A549 (cell line): ENCODE data around the gene CUL4A. TPM values are rescaled to one million over a fixed set of nuclear protein-coding genes. Genes with fewer than 3 reads are reported as not detected.

ENCODE experiments used
- ATAC-seq, 2 experiments: fragments of 200-7000 bp in 1 of 2; fragments of >200 bp in 1 of 2; cut with Nextera tagmentation in 1 of 2; cut with Tn5 transposase in 1 of 2; 3 replicates each; pipeline versions ENCODE4 v1.8.0 to v1.9.1; 2018 to 2020; ENCODE audit warnings: mild to moderate bottlenecking in 1 of 2, moderate library complexity in 1 of 2
- CTCF ChIA-PET: fragments of 300-600 bp; sonication (Branson Sonifier 250); formaldehyde crosslinking; extraction: SDS; loops from one replicate; lab custom pipeline; 2021; ENCODE audit warnings: antibody characterized with exemption, inconsistent platforms; lab: Yijun Ruan, JAX
- POLR2A ChIA-PET: fragments of 350-600 bp; formaldehyde crosslinking; extraction: SDS; loops from one replicate; lab custom pipeline; 2021; ENCODE audit warnings: antibody characterized with exemption, inconsistent platforms; lab: Yijun Ruan, JAX
- DNase-seq, 2 experiments: peaks; one replicate each; pipeline versions ENCODE4 v3.0.0 to v3.0.0-alpha.2; 2011 to 2016; ENCODE audit warnings: low read depth in 1 of 2, low spot score in 1 of 2
- FAIRE-seq: peaks from 2 replicates; lab custom pipeline; 2011; peaks lifted over from hg19 to GRCh38; lab: Jason Lieb, UNC
- H3K27ac ChIP-seq, 2 experiments: fragments of >200 bp; sonication (Bioruptor Twin); formaldehyde crosslinking; 3 replicates each; pipeline ENCODE4 v1.5.1; 2016 to 2017
- H3K4me1 ChIP-seq: fragments of >200 bp; sonication (Bioruptor Twin); formaldehyde crosslinking; 3 replicates; pipeline ENCODE4 v1.6.1; 2016
- H3K4me2 ChIP-seq: fragments of >200 bp; sonication (Bioruptor Twin); formaldehyde crosslinking; 3 replicates; pipeline ENCODE4 v1.6.1; 2016
- H3K4me3 ChIP-seq: fragments of >200 bp; sonication (Bioruptor Twin); formaldehyde crosslinking; 3 replicates; pipeline ENCODE4 v1.5.1; 2016
- H3K9me3 ChIP-seq: fragments of >200 bp; sonication (Bioruptor Twin); formaldehyde crosslinking; 3 replicates; pipeline ENCODE4 v1.6.1; 2016
- ATOH8 ChIP-seq: fragments of 250-450 bp; sonication (Bioruptor Pico); IDR thresholded peaks from 2 replicates; pipeline ENCODE4 v1.5.0; 2020; ENCODE audit warnings: low read depth, mild to moderate bottlenecking, moderate library complexity
- CHD4 ChIP-seq: fragments of 200-600 bp; sonication (generic); IDR thresholded peaks from 2 replicates; pipeline ENCODE4 v1.6.1; 2016; ENCODE audit warnings: antibody characterized with exemption, mild to moderate bottlenecking, borderline replicate concordance
- E2F6 ChIP-seq: IDR thresholded peaks from 2 replicates; pipeline ENCODE4 v1.6.1; 2012; ENCODE audit warnings: low read depth, borderline replicate concordance
- EHF ChIP-seq: fragments of 250-450 bp; sonication (Bioruptor Pico); IDR thresholded peaks from 2 replicates; pipeline ENCODE4 v1.5.0; 2020; ENCODE audit warnings: mild to moderate bottlenecking
- EHMT2 ChIP-seq: fragments of 200-600 bp; sonication (generic); IDR thresholded peaks from 2 replicates; pipeline ENCODE4 v1.6.1; 2016; ENCODE audit warnings: antibody characterized with exemption, low read depth, mild to moderate bottlenecking, moderate library complexity
- EP300 ChIP-seq, 2 experiments: fragments of >200 bp; sonication (Bioruptor Twin); formaldehyde crosslinking; IDR thresholded peaks; 2 replicates in 1 of 2; 3 replicates in 1 of 2; pipeline ENCODE4 v1.6.1; 2016 to 2017
- ESRRA ChIP-seq: fragments of 150-350 bp; IDR thresholded peaks from 2 replicates; pipeline ENCODE4 v1.6.1; 2014; ENCODE audit warnings: mild to moderate bottlenecking, low read length, borderline replicate concordance
- FOSL2 ChIP-seq, 2 experiments: fragments of 450-650 bp in 1 of 2; fragments of >200 bp in 1 of 2; sonication (Bioruptor Twin) in 1 of 2; formaldehyde crosslinking; IDR thresholded peaks; 2 replicates each; pipeline versions ENCODE4 v1.5.0 to v1.6.1; 2016 to 2020; ENCODE audit warnings: mild to moderate bottlenecking in 1 of 2, moderate library complexity in 1 of 2
- GATA3 ChIP-seq: IDR thresholded peaks from 2 replicates; pipeline ENCODE4 v1.6.1; 2012; ENCODE audit warnings: borderline replicate concordance
- HDAC2 ChIP-seq: fragments of 200-600 bp; sonication (generic); IDR thresholded peaks from 2 replicates; pipeline ENCODE4 v1.6.1; 2016
- HEYL ChIP-seq: fragments of 250-450 bp; sonication (Bioruptor Pico); IDR thresholded peaks from 2 replicates; pipeline ENCODE4 v1.8.0; 2021; ENCODE audit warnings: mild to moderate bottlenecking, moderate library complexity
- HOXA7 ChIP-seq: fragments of 250-450 bp; sonication (Bioruptor Pico); IDR thresholded peaks from 2 replicates; pipeline ENCODE4 v1.5.0; 2020; ENCODE audit warnings: mild to moderate bottlenecking, moderate library complexity
- HOXB5 ChIP-seq: fragments of 250-450 bp; sonication (Bioruptor Pico); IDR thresholded peaks from 2 replicates; pipeline ENCODE4 v1.5.0; 2020; ENCODE audit warnings: mild to moderate bottlenecking, moderate library complexity
- MAFK ChIP-seq: fragments of 450-650 bp; IDR thresholded peaks from 2 replicates; pipeline ENCODE4 v1.6.1; 2014; ENCODE audit not compliant: partially characterized antibody
- MAX ChIP-seq: IDR thresholded peaks from 2 replicates; pipeline ENCODE4 v1.6.1; 2012
- MAZ ChIP-seq: fragments of 150-350 bp; IDR thresholded peaks from 2 replicates; pipeline ENCODE4 v1.6.1; 2014; ENCODE audit warnings: antibody characterized with exemption, low read depth, low read length, borderline replicate concordance
- NR3C1 ChIP-seq: fragments of >200 bp; sonication (Bioruptor Twin); formaldehyde crosslinking; IDR thresholded peaks from 3 replicates; pipeline ENCODE4 v1.6.1; 2017
- PHF8 ChIP-seq: fragments of 200-600 bp; sonication (generic); IDR thresholded peaks from 2 replicates; pipeline ENCODE4 v1.6.1; 2016; ENCODE audit warnings: low read depth, mild to moderate bottlenecking, antibody characterized with exemption, moderate library complexity, borderline replicate concordance
- POLR2AphosphoS2 ChIP-seq: conservative IDR thresholded peaks from 2 replicates; pipeline ENCODE4 v1.6.1; 2012; ENCODE audit warnings: low read length, improper control_type of control experiment, inconsistent platforms
- RAD21 ChIP-seq, 2 experiments: fragments of >200 bp in 1 of 2; sonication (Bioruptor Twin) in 1 of 2; formaldehyde crosslinking in 1 of 2; IDR thresholded peaks in 1 of 2; conservative IDR thresholded peaks in 1 of 2; 2 replicates in 1 of 2; 3 replicates in 1 of 2; pipeline ENCODE4 v1.6.1; 2012 to 2018; ENCODE audit warnings: inconsistent platforms in 1 of 2
- RARB ChIP-seq: fragments of 250-450 bp; sonication (Bioruptor Pico); IDR thresholded peaks from 2 replicates; pipeline ENCODE4 v1.8.0; 2021; ENCODE audit warnings: mild to moderate bottlenecking, moderate library complexity
- RCOR1 ChIP-seq: fragments of 150-350 bp; IDR thresholded peaks from 2 replicates; pipeline ENCODE4 v1.6.1; 2014; ENCODE audit warnings: antibody characterized with exemption, low read length, low read depth
- RNF2 ChIP-seq: fragments of 200-600 bp; sonication (generic); IDR thresholded peaks from 2 replicates; pipeline ENCODE4 v1.6.1; 2016; ENCODE audit warnings: low read depth, mild to moderate bottlenecking, antibody characterized with exemption, moderate library complexity, borderline replicate concordance
- SREBF2 ChIP-seq: fragments of 450-650 bp; IDR thresholded peaks from 2 replicates; pipeline ENCODE4 v1.6.1; 2014; ENCODE audit warnings: mild to moderate bottlenecking, moderate library complexity
- TFCP2L1 ChIP-seq: fragments of 250-450 bp; sonication (Bioruptor Pico); IDR thresholded peaks from 2 replicates; pipeline ENCODE4 v1.5.0; 2021; ENCODE audit warnings: mild to moderate bottlenecking
- USF2 ChIP-seq: fragments of 450-650 bp; IDR thresholded peaks from 2 replicates; pipeline ENCODE4 v1.6.1; 2014; ENCODE audit warnings: antibody characterized with exemption
- ZC3H11A ChIP-seq: fragments of 450-650 bp; IDR thresholded peaks from 2 replicates; pipeline ENCODE4 v1.6.1; 2014; ENCODE audit warnings: antibody characterized with exemption, mild to moderate bottlenecking
- ZSCAN20 ChIP-seq: fragments of 250-450 bp; sonication (Bioruptor Pico); IDR thresholded peaks from 2 replicates; pipeline ENCODE4 v1.8.0; 2022; ENCODE audit warnings: mild to moderate bottlenecking, moderate library complexity
- WGBS: methylation state at CpG from one replicate; pipeline ENCODE4 v1.1.6; 2017; ENCODE audit errors: missing lambda C conversion rate; 5-methylcytosine and 5-hydroxymethylcytosine counted together
- polyA plus RNA-seq, 4 experiments: library from polyadenylated mRNA; depleted of rRNA in 3 of 4; stranded (reverse); fragments of >200 nt; fragmentation: RNase III in 1 of 4; extraction: RNeasy Plus Mini Kit Qiagen cat#74134 plus additional on column Dnase treatment in 1 of 4; gene quantifications; 2 replicates in 3 of 4; 3 replicates in 1 of 4; pipeline ENCODE4 v1.2.3, GENCODE V29; 2011 to 2017
- TF ChIP-seq, protein P1 (sequence below): fragments of 200-600 bp; sonication (generic); IDR thresholded peaks from 2 replicates; pipeline ENCODE4 v1.6.1; 2016; ENCODE audit warnings: antibody characterized with exemption, mild to moderate bottlenecking, moderate library complexity
- TF ChIP-seq, protein P2 (sequence below): fragments of >200 bp; sonication (Bioruptor Twin); formaldehyde crosslinking; IDR thresholded peaks from 3 replicates; pipeline ENCODE4 v1.5.1; 2016

Gene CUL4A
- polyA plus RNA-seq, 2 of the 4 experiments (the other 2 are of a cell fraction), result 49.6 to 55.4 TPM

DNA sequence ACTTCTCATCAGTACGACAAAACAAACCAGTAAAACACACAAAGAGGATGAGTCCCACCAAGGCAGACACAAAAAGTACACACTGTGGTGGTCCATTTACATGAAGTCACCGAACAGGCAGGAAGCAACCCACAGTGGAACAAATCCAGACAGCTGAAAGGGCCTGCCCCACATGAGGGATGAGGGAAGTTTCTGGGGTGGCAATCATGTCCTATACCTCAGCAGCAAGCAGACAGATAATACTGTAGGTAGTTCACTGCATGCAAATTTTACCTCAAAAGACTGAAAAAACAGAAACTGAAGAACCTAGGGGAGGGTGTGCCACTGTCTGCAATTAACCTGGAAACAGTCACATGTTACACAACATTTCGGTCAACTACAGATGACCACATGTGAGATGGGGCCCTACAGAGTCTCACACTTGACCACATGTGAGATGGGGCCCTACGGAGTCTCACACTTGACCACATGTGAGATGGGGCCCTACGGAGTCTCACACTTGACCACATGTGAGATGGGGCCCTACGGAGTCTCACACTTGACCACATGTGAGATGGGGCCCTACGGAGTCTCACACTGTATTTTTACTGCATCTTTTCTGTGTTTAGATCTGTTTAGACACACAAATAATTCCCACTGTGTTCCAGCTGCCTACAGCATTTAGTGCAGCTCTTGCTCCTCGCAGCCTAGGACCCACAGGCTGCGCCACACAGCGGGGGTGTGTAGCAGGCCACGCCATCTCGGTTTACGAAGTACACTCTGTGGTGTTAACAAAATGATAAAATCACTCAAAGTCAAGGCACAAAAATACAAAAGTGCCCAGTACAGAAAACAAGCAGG, 23.1 kb upstream of the CUL4A start (continued):
- TF ChIP-seq, protein P1, sequence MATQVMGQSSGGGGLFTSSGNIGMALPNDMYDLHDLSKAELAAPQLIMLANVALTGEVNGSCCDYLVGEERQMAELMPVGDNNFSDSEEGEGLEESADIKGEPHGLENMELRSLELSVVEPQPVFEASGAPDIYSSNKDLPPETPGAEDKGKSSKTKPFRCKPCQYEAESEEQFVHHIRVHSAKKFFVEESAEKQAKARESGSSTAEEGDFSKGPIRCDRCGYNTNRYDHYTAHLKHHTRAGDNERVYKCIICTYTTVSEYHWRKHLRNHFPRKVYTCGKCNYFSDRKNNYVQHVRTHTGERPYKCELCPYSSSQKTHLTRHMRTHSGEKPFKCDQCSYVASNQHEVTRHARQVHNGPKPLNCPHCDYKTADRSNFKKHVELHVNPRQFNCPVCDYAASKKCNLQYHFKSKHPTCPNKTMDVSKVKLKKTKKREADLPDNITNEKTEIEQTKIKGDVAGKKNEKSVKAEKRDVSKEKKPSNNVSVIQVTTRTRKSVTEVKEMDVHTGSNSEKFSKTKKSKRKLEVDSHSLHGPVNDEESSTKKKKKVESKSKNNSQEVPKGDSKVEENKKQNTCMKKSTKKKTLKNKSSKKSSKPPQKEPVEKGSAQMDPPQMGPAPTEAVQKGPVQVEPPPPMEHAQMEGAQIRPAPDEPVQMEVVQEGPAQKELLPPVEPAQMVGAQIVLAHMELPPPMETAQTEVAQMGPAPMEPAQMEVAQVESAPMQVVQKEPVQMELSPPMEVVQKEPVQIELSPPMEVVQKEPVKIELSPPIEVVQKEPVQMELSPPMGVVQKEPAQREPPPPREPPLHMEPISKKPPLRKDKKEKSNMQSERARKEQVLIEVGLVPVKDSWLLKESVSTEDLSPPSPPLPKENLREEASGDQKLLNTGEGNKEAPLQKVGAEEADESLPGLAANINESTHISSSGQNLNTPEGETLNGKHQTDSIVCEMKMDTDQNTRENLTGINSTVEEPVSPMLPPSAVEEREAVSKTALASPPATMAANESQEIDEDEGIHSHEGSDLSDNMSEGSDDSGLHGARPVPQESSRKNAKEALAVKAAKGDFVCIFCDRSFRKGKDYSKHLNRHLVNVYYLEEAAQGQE, result no peak
- no peak for TF ChIP-seq TFCP2L1
- no peak for TF ChIP-seq EHMT2
- TF ChIP-seq MAZ, result no peak
- TF ChIP-seq E2F6, result no peak
- TF ChIP-seq HOXA7 (CRISPR knock-in tag), result no peak
- no peak for TF ChIP-seq MAFK

- peak overlapping the region; percentile 31; the same call in 1 of the 3 replicates for H3K4me3 ChIP-seq
- POLR2A ChIA-PET, result interaction anchor here (1.8 kb wide), 1 partner anchor 22 kb away, joined by 18 read pairs; the partner anchor contains the start of genes CUL4A and PCID2
- peak; percentile 100 for ATAC-seq
- peak; percentile 94 to 95 for DNase-seq
- CTCF ChIA-PET, result interaction anchor here (1.2 to 1.3 kb wide), 2 partner anchors 8 to 11 kb away, joined by 4 read pairs; no protein-coding TSS in a partner anchor
- no peaks in the 10 kb centered on the region for H3K9me3 ChIP-seq
- peak overlapping the region; percentile 73 for H3K4me2 ChIP-seq
- FAIRE-seq, result peak; percentile 83
- peaks cover 35% of the 10 kb centered on the region for H3K4me1 ChIP-seq
- 0% methylated on average over 9 of the region's 9 CpGs for WGBS
- peak overlapping the region; percentile 57 to 78 for H3K27ac ChIP-seq
- TF ChIP-seq FOSL2 (IDR thresholded peaks at IDR 0.05) (peak; percentile 92), FOSL2 (CRISPR knock-in tag; IDR thresholded peaks at IDR 0.05) (peak; percentile 99), ZC3H11A (no peak), EHF (CRISPR knock-in tag) (no peak), HDAC2 (no peak), EHMT2 (no peak), EP300 (IDR thresholded peaks at IDR 0.05) (no peak; a peak in 1 of 5 replicates), NR3C1 (no peak), HEYL (CRISPR knock-in tag) (no peak), ATOH8 (CRISPR knock-in tag) (no peak), POLR2AphosphoS2 (no peak), USF2 (peak; percentile 38; the same call in 1 of the 2 replicates), RAD21 (conservative IDR thresholded peaks at IDR 0.05 in 1 of 2, IDR thresholded peaks at IDR 0.05 in 1 of 2) (no peak), HOXA7 (CRISPR knock-in tag) (no peak), MAX (peak; percentile 58), RNF2 (no peak), ZSCAN20 (CRISPR knock-in tag) (no peak), SREBF2 (no peak), TFCP2L1 (no peak), RCOR1 (no peak), GATA3 (peak; percentile 67; the same call in 1 of the 2 replicates), PHF8 (no peak), HOXB5 (CRISPR knock-in tag) (peak; percentile 86), RARB (CRISPR knock-in tag) (no peak), ESRRA (peak; percentile 58; the same call in 1 of the 2 replicates), CHD4 (no peak)
- TF ChIP-seq, protein P2, sequence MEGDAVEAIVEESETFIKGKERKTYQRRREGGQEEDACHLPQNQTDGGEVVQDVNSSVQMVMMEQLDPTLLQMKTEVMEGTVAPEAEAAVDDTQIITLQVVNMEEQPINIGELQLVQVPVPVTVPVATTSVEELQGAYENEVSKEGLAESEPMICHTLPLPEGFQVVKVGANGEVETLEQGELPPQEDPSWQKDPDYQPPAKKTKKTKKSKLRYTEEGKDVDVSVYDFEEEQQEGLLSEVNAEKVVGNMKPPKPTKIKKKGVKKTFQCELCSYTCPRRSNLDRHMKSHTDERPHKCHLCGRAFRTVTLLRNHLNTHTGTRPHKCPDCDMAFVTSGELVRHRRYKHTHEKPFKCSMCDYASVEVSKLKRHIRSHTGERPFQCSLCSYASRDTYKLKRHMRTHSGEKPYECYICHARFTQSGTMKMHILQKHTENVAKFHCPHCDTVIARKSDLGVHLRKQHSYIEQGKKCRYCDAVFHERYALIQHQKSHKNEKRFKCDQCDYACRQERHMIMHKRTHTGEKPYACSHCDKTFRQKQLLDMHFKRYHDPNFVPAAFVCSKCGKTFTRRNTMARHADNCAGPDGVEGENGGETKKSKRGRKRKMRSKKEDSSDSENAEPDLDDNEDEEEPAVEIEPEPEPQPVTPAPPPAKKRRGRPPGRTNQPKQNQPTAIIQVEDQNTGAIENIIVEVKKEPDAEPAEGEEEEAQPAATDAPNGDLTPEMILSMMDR, result no peak
Observed at GRCh38 chr13:113187263-113187669, 22.1 kb upstream of the CUL4A start.
